Vagina (tissue), 2 donors: ENCODE measurements around the gene TEAD3. TPM values are rescaled to one million over a fixed set of nuclear protein-coding genes. Genes with fewer than 3 reads are reported as not detected.

Source experiments
- DNase-seq, 2 donors: peaks; one replicate each; pipeline ENCODE4 v3.0.0-alpha.2; 2017; ENCODE audit errors: extremely low spot score in 2 of 2
- H3K27ac ChIP-seq: fragments of 200-600 bp; sonication (generic); one replicate; pipeline ENCODE4 v1.5.1; 2019
- H3K27me3 ChIP-seq: fragments of 200-600 bp; sonication (generic); one replicate; pipeline ENCODE4 v1.5.1; 2019
- H3K36me3 ChIP-seq, 2 donors: fragments of 200-600 bp; sonication (generic); one replicate each; pipeline ENCODE4 v1.5.1; 2017 to 2019
- H3K4me1 ChIP-seq: fragments of 200-600 bp; sonication (generic); one replicate; pipeline ENCODE4 v1.5.1; 2019
- H3K4me3 ChIP-seq, 2 donors: fragments of 200-600 bp; sonication (generic); 1 replicate in 1 of 2; 2 replicates in 1 of 2; pipeline ENCODE4 v1.5.1; 2016 to 2019
- H3K9me3 ChIP-seq: fragments of 200-600 bp; sonication (generic); one replicate; pipeline ENCODE4 v1.5.1; 2019
- CTCF ChIP-seq, 3 experiments: fragments of 450-650 bp in 2 of 3; fragments of 200-600 bp in 1 of 3; sonication (generic) in 1 of 3; IDR thresholded peaks; one replicate each; pipeline ENCODE4 v1.5.1; 2017 to 2019; ENCODE audit warnings: antibody characterized with exemption in 3 of 3, mild to moderate bottlenecking in 2 of 3, moderate library complexity in 2 of 3
- POLR2A ChIP-seq, 2 donors: fragments of 450-650 bp; IDR thresholded peaks; one replicate each; pipeline ENCODE4 v1.6.1; 2017; ENCODE audit warnings: antibody characterized with exemption in 2 of 2, mild to moderate bottlenecking in 2 of 2, moderate library complexity in 2 of 2
- POLR2AphosphoS5 ChIP-seq, 2 donors: sonication (generic); formaldehyde crosslinking; IDR thresholded peaks; one replicate each; pipeline ENCODE4 v1.9.0; 2017; ENCODE audit warnings: antibody characterized with exemption in 2 of 2, mild to moderate bottlenecking in 2 of 2, low read depth in 1 of 2; ENCODE audit not compliant: insufficient read depth in 1 of 2
- intact Hi-C: fragments of 100-400 bp; cut with DNase I; formaldehyde crosslinking; loops from one replicate; pipeline ENCODE4 v1.15.1; 2023
- total RNA-seq: library from RNA; depleted of rRNA; stranded (reverse); fragments of >200 nt; gene quantifications from one replicate; pipeline ENCODE4 v1.2.3, GENCODE V29; 2016

TEAD3 gene
- total RNA-seq, 1 donor from 2014 or later, result 29.0 TPM

GRCh38 chr6:35461270-35461669 lies 35.6 kb downstream of the TEAD3 start:
- no peak for DNase-seq
- no peaks in the 10 kb centered on the region for H3K9me3 ChIP-seq
- no peak overlapping the region for H3K27ac ChIP-seq
- TF ChIP-seq POLR2AphosphoS5 (IDR thresholded peaks at IDR 0.05; ENCODE audit: insufficient read depth in 1 of 2, low read depth in 1 of 2), result peak in 1 of 2 donors; percentile 39
- TF ChIP-seq CTCF (IDR thresholded peaks at IDR 0.05), result no peak
- H3K36me3 ChIP-seq, result peaks cover 0 to 34% of the 10 kb centered on the region in 2 donors
- H3K27me3 ChIP-seq, result no peaks in the 10 kb centered on the region
- peaks cover 5% of the 10 kb centered on the region for H3K4me1 ChIP-seq
- no peak overlapping the region for H3K4me3 ChIP-seq
- intact Hi-C loops, result no loop called here

- intact Hi-C loops, result no loop called here
- Histone ChIP-seq H3K36me3 (peaks cover 0 to 33% of the 10 kb centered on the region in 2 donors), H3K27me3 (no peaks in the 10 kb centered on the region), H3K9me3 (no peaks in the 10 kb centered on the region), H3K27ac (no peak overlapping the region), H3K4me3 (no peak overlapping the region), H3K4me1 (peaks cover 31% of the 10 kb centered on the region)
- DNase-seq, result no peak
- TF ChIP-seq CTCF (IDR thresholded peaks at IDR 0.05), result no peak
- TF ChIP-seq POLR2A (IDR thresholded peaks at IDR 0.05), result no peak
Measured at GRCh38 chr6:35457907-35458306, 39.0 kb downstream of the TEAD3 start.

DNA sequence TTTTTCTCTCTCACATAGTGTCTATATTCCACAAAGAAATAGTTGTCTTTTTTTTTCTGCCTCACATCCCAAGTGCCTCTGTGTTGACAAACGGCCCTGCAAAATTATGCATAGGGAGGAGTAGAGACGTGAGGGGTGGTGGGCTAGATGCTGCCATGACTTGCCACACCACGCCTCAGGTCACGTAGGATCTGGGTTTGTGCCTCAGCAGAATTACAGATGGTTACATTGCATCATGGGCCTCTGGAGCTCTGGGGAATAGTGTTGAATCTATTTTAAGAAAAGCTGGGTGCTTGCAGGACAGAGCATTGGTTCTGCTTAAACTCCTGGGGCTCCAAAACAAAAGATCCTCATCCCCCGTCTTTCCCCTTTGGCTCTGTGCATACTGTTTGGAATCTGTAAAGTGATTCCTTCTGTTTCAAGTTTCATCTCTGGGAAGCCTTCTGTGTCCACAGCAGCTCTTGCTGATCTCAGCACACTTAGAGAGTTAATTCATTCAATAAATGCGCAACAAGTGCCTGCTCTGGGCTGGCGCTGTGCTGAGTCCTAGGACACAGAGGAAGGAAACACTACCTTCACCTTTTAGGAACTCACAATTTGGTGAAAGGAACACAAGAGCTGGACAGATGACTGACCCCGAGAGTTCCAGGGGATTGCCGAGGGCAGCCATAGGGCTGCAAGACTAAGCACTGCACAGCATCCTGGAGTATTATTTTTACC lies 42.3 kb downstream of the TEAD3 start:
- no peak for DNase-seq
- H3K4me3 ChIP-seq, result no peak overlapping the region
- peaks cover 39% of the 10 kb centered on the region for H3K4me1 ChIP-seq
- no peaks in the 10 kb centered on the region for H3K27me3 ChIP-seq
- no peaks in the 10 kb centered on the region for H3K9me3 ChIP-seq
- peaks cover 0 to 19% of the 10 kb centered on the region in 2 donors for H3K36me3 ChIP-seq
- TF ChIP-seq CTCF (IDR thresholded peaks at IDR 0.05) (no peak), POLR2AphosphoS5 (IDR thresholded peaks at IDR 0.05; ENCODE audit: insufficient read depth in 1 of 2, low read depth in 1 of 2) (no peak), POLR2A (IDR thresholded peaks at IDR 0.05) (no peak)
- peak overlapping the region; percentile 21 for H3K27ac ChIP-seq
- intact Hi-C loops, result loop anchor here (5.0 kb wide), 1 partner anchor 112 kb away; the partner anchor contains the start of gene PPARD

DNA sequence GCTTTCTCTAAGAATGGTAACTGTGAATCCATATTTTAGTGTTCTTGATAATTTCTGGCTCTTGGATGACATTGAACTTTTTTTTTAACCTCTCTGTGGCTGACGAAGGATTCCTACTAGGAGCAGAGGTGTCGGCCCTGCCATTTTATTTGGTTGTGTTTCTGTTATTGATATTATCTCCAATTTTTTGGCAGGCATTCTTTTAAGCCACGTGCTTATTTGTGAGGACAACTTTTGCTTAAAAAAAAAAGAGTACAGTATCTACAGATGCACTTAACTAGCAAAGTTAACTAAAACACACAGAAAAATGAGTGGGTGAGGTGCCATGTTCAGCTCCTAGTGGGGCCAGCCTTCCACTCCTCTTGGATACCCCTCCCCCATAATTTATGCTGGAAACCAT lies 43.6 kb downstream of the TEAD3 start:
- TF ChIP-seq POLR2AphosphoS5 (IDR thresholded peaks at IDR 0.05; ENCODE audit: insufficient read depth in 1 of 2, low read depth in 1 of 2) (no peak), POLR2A (IDR thresholded peaks at IDR 0.05) (no peak), CTCF (IDR thresholded peaks at IDR 0.05) (no peak)
- Histone ChIP-seq H3K27ac (peak overlapping the region; percentile 84), H3K9me3 (no peaks in the 10 kb centered on the region), H3K27me3 (no peaks in the 10 kb centered on the region), H3K36me3 (peaks cover 0 to 9% of the 10 kb centered on the region in 2 donors), H3K4me1 (peaks cover 39% of the 10 kb centered on the region), H3K4me3 (peak overlapping the region; percentile 62 to 77)
- no peak for DNase-seq
- intact Hi-C loops, result loop anchor here (5.0 kb wide), 1 partner anchor 111 kb away; the partner anchor contains the start of gene PPARD
